DMS79 treated with DMSO at 0.1 percent for 48 hours (cell line): ENCODE results near the gene HAVCR1.
"Not testable (repeated sequence)": the region's sequence is repeated elsewhere in the genome, so short reads cannot be mapped to it uniquely, and the experiment has no call there.

Experiments used
- DNase-seq: peaks from one replicate; lab custom pipeline; 2025; lab: John Stamatoyannopoulos, UW

The HAVCR1 gene

GRCh38 chr5:157059093-157059539 is at the start of gene HAVCR1:
TSS of gene HAVCR1 (minus strand) at chr5:157059116. CDS start at chr5:157057943, 1,173 bp downstream.
- no peak for DNase-seq

- DNase-seq, result no peak
Measured at GRCh38 chr5:157107508-157107907, 48.6 kb upstream of the HAVCR1 start.

GRCh38 chr5:157106630-157107461 is 47.9 kb upstream of the HAVCR1 start:
- no peak for DNase-seq

DNA sequence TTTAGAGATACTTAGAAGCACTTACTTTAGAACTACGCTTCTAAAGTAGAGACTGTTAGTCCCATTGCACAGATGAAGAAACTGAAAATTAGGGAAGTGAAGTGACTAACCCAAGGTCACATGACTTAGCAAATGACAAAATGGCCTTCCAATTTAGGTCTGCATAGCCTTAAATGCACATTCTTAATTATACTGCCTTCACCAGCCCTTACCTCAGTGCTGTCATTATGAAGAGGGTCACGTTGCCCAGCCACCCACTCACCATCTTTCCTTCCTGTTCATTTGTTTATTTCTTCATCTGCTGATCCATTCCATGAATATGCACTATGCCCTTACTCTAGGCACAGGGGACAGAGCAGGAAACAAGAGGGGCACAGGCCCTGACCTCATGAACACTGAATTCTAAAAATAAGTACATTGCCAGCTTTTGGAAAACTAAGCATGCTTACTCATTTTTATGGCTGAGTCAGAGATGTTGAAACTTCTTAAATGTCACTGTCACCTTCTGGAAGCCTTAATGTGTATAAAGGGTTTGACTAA is 41.3 kb upstream of the HAVCR1 start:
- no peak for DNase-seq

DNA sequence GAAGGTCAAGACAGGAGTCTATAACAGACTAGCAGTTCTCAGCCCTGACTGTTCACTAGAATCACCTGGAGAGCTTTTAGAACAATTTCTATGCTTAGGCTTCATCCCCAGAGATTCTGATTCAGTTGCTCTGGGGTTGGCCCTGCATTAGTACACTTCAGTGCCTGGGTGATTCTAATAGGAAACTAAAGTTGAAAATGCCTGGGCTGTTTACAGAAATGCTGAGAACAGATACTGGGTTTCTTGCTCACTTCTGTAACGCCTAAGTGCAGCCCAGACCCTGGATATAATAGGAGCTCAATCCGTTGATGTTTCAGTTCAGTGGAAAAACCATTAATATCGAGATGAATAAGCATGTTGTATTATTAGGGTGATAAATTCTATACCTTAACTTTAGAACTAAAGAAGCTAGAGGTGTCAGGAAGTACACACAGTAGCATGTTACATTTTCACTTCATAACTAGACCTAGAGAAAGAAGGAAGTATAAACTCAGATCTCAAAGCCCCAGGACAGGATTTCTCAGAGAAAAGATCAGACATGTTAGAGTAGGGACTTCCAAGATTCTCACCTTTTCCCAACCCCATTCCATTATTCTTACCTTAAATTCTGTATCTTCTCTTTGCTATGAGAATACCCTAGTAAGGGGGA is 29.6 kb upstream of the HAVCR1 start:
- DNase-seq, result no peak

DNA sequence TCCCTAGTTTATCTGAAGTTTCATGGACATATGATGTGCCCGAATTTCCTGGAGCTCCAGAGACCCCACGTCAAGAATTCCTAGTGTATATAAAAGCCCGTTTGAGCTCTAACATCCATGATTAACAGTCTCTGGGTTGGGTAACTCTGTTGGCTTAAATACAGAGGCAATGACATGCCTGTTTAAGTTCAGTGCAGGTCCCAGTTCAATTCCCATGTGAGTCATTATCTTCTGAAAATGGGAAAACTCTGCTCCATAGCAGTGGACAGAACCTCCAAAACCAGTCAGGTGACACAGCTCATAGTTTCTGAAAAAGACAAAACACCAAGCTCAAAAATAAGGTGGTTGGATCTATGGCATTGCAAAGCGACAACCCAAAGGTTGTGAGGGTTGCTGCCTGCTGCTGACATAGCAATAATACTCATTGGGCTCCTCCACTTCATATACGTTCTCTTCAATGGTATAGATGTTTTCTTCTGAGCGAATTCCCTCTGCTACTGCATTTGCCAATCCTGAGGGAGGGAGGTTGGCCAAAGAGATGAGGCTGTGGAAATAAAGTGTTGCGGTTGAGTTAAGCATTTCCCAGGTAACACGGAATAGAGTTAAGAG is 27.9 kb upstream of the HAVCR1 start:
- no peak for DNase-seq

- DNase-seq, result no peak
Measured at GRCh38 chr5:157085930-157086329, 27.0 kb upstream of the HAVCR1 start.

DNA sequence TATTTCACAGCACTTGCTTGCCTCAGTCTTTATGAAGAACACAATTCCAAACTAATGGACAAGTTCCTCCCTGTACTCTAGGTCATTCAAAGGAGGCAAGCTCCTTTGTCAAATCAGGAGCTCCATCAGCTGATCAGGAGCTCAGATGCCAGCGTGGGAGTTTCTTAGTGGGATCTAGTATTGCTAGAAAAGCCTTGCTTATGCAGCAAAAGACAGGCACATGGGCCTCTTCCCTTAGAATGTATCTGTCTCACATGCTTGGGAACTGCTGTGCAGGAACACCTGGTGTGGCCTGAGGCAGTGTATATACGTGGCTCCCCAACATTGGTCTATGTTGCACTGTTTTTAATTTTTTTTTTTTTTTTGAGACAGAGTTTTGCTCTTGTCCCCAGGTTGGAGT is 21.4 kb upstream of the HAVCR1 start:
- no peak for DNase-seq

GRCh38 chr5:157076558-157076957 is 17.6 kb upstream of the HAVCR1 start:
- DNase-seq, result no peak

DNA sequence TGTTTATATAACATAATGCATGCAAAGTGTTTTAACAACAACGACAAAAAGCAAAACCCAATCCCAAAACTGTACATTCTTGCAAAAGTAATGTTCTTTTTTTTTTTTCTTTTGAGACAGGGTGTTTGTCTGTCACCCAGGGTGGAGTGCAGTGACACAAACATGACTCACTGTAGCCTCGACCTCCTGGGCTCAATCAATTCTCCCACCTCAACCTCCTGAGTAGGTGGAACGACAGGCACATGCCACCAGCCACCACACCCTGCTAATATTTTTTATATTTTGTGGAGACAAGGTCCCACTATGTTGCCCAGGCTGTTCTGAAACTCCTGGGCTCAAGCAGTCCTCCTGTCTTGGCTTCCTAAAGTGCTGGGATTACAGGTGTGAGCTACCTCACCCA is 13.6 kb upstream of the HAVCR1 start:
- no peak for DNase-seq

DNA sequence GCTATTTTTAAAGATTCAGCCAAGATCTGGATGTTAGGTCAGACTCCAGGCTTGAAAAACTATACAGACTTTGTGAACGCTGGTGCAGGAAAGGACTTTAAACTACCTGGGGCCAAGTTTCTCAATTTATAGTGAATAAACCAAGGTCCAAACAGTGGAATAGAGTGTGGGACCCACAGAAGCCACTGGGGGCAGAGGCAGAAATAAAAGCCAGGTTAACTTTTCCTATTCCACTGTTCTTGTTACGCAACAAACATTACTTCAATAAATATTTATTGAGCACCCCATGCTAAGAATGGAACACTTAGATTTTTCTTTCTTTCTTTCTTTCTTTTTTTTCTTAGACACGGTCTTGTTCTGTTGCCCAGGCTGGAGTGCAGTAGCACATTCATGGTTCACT is 11.0 kb upstream of the HAVCR1 start:
- no peak for DNase-seq

- DNase-seq, result no peak
Measured at GRCh38 chr5:157068785-157069184, 9.9 kb upstream of the HAVCR1 start.

GRCh38 chr5:157068339-157068738 is 9.4 kb upstream of the HAVCR1 start:
- no peak for DNase-seq

DNA sequence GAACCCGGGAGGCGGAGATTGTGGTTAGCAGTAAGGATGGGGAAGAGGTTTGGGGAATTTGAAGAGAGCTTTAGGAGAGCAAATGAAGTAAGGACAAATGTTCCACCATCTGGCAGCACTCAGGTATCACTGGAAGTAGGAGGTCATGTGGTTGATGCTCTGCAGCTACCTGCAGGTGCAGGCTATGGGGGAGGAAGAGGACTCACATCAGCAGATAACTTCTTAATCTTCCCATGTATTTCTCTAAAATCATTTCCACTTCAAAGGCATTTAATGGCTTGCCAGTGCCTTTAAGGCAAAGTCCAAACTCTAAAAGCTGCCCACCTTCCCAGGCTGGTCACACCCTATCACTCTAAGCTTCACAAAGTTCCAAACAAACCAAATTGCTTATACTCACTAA is 8.1 kb upstream of the HAVCR1 start:
- peak; percentile 75 for DNase-seq

DNA sequence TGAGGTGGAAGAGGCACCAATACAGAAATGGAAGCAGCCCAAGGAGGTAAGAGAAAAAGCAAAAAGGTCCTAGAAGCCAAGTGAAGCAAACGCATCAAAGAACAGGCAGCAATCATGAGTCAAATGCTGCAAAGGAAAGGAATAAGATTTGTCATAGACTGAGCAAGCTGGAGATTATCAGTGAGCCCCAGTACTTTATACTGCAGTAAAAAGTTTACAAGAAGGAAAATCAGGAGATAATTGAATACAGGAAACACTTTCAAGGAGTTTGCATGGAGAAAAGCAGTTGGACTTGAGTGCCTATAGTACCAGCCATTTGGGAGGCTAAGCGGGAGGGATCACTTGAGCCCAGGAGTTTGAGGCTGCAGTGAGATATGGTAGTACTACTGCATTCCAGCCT is 7.2 kb upstream of the HAVCR1 start:
- DNase-seq, result no peak

DNA sequence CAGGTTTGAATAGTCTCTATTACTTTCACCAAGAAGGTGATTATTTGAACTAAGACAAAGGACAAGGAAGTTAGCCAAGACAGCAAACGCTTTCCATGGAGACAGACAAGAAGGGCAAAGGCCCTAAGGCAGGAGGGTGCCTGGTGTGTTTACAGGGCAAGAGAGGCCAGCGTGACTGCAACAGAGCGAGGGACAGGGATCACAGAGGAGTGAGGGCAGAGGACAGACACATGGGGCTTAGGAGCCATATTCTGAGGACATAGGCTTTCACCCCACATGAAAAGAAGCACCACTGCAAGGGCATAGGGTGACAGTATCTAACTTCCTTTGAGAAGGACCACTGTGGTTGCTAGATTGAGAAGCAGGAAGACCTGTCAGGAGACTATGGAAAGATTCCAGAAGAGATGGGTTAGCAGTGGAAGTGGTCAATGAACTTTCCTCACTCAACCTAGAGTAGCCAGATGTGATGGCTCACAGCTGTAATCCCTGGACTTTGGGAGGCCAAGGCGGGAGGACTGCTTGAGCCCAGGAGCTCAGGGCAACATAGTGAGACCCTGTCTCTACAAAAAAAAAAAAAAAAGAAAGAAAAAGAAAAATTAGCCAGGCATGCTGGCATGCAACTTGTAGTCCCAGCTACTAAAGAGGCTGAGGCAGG is 5.0 kb upstream of the HAVCR1 start:
- no peak for DNase-seq

DNA sequence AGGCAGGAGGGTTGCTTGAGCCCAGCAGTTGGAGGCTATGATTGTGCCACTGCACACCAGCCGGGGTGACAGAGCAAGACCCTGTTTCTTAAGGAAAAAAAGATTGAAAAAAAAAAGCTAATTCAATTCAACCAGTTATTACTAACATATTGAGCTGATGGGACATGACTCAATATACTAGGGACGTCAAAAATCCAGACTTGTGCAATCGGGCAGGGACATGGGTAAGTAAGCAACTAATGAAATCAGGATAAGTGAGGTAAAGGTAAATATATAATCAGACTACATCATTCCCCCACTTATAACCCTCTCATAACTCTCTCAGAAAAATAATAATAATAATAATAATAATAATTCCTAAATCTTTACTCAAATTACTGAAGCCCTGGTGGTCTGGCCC is 975 bp upstream of the HAVCR1 start:
- no peak for DNase-seq

- DNase-seq, result no peak
Measured at GRCh38 chr5:157057459-157058370, 1.2 kb downstream of the HAVCR1 start.

GRCh38 chr5:157056848-157057247 is 2.1 kb downstream of the HAVCR1 start:
- DNase-seq, result not testable (repeated sequence)

- no peak for DNase-seq
Measured at GRCh38 chr5:157051604-157052245, 7.2 kb downstream of the HAVCR1 start.

GRCh38 chr5:157050050-157050449 is 8.9 kb downstream of the HAVCR1 start:
- no peak for DNase-seq
